Memory B cell (primary cell): ENCODE measurements around the gene ECPAS.
"Not testable (repeated sequence)": the region's sequence is repeated elsewhere in the genome, so short reads cannot be mapped to it uniquely, and the experiment has no call there.

Source experiments
- ATAC-seq: fragments of 150-1000 bp; cut with Tn5 transposase; 2 replicates; pipeline ENCODE4 v1.10.0; 2021; ENCODE audit warnings: low read depth, mild to moderate bottlenecking, moderate library complexity
- DNase-seq, 2 donors: peaks; one replicate each; pipeline ENCODE4 v3.0.0; 2022; ENCODE audit warnings: low spot score in 2 of 2
- H3K27ac Mint-ChIP-seq: one replicate; pipeline ENCODE4 v1.8.0; 2022; ENCODE audit warnings: mild to moderate bottlenecking, moderate library complexity, mixed read lengths
- H3K27me3 Mint-ChIP-seq: one replicate; pipeline ENCODE4 v1.8.0; 2022; ENCODE audit warnings: mixed read lengths
- H3K36me3 Mint-ChIP-seq: one replicate; pipeline ENCODE4 v1.8.0; 2022; ENCODE audit warnings: mild to moderate bottlenecking, mixed read lengths
- H3K4me1 Mint-ChIP-seq: one replicate; pipeline ENCODE4 v1.8.0; 2022; ENCODE audit warnings: mixed read lengths
- H3K4me3 Mint-ChIP-seq: one replicate; pipeline ENCODE4 v1.8.0; 2022; ENCODE audit warnings: mild to moderate bottlenecking, moderate library complexity, mixed read lengths
- H3K9me3 Mint-ChIP-seq: one replicate; pipeline ENCODE4 v1.8.0; 2022; ENCODE audit warnings: mixed read lengths

The ECPAS gene

DNA sequence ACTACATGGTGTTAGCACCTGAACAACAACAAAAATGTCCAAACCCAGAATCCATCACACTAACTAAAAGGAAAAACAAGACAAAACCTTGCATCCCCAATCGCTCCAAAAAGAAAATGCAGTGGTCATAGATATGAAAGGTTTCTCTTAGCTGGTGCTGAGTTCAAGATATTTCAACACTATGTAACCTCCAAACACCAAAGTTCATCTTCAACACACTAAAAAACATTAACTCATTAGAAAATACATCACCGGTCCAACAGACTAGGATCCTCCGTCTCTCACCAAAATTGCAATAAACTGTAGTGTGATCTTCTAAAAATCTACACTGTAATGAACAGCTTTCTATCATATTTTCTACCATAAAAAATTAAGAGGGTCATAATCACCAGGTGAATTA is 60.8 kb downstream of the ECPAS start:
- H3K27me3 Mint-ChIP-seq = no peaks in the 10 kb centered on the region
- H3K4me1 Mint-ChIP-seq = no peaks in the 10 kb centered on the region
- no peak overlapping the region for H3K4me3 Mint-ChIP-seq
- DNase-seq (no peak), ATAC-seq (no peak)
- no peaks in the 10 kb centered on the region for H3K9me3 Mint-ChIP-seq
- peaks cover 42% of the 10 kb centered on the region for H3K36me3 Mint-ChIP-seq
- H3K27ac Mint-ChIP-seq = no peak overlapping the region

DNA sequence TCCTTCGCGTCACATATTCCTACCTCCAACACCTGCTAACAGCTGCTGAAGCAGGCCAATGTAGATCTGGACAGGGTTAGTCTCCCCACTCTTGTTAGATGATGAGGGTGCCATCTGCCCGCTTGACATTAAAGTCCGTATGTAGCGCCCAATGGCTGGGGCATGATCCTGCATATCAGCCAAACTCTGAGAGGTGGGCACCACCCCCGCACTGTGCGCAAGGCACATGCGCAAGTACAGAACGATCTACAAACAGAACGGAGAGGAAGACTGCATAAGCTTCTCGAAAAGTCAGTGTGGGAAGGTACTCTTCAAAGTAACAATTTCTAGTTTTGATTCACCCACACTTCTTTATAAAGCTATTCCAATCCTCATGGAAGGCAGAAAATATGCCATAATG is 69.8 kb downstream of the ECPAS start:
- no peak for ATAC-seq
- Mint-ChIP-seq H3K36me3 (peaks cover 56% of the 10 kb centered on the region), H3K4me3 (no peak overlapping the region), H3K27me3 (no peaks in the 10 kb centered on the region), H3K27ac (no peak overlapping the region), H3K4me1 (no peaks in the 10 kb centered on the region), H3K9me3 (no peaks in the 10 kb centered on the region)
- no peak for DNase-seq

DNA sequence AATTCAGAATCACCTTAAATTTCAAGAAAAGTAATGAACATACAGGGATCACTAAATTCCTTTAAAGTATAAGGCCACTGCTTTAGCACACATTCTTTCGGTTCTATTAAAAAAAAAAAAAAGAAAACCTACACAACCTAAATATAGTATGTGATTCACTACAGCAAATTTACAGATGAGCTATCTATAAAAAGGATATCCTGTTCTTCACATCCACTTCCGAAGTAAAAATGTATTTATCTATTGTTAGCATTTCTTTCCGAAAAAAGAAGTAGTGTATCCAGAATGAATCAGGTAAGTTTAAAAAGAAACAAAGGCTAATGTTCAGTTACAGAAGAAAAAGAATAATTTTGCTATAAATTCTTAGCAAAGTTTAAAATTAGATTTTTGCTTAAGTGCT is 70.2 kb downstream of the ECPAS start:
- no peaks in the 10 kb centered on the region for H3K4me1 Mint-ChIP-seq
- ATAC-seq = no peak
- no peaks in the 10 kb centered on the region for H3K9me3 Mint-ChIP-seq
- no peak overlapping the region for H3K4me3 Mint-ChIP-seq
- peaks cover 56% of the 10 kb centered on the region for H3K36me3 Mint-ChIP-seq
- no peak for DNase-seq
- no peak overlapping the region for H3K27ac Mint-ChIP-seq
- H3K27me3 Mint-ChIP-seq = no peaks in the 10 kb centered on the region

DNA sequence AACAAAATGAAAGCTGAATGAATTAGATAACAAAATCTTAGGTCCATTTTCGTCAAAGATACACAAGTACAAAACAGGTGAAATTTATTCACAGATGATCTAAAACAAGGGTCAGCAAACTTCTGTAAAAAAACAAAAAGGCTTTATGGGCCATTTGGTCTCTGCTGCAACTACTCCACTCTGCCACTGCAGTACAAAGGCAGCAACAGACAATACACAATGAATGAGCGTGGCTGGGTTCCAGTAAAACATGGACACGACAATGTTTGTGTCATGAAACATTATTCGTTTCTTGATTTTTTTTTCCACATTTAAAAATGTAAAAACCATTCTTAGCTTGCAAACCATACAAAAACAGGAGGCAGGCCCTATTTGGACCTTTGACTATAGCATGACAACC is 71.9 kb downstream of the ECPAS start:
- no peak for DNase-seq
- Mint-ChIP-seq H3K27me3 (no peaks in the 10 kb centered on the region), H3K27ac (no peak overlapping the region), H3K4me1 (no peaks in the 10 kb centered on the region), H3K36me3 (peaks cover 66% of the 10 kb centered on the region), H3K9me3 (peaks cover 3% of the 10 kb centered on the region), H3K4me3 (no peak overlapping the region)
- ATAC-seq = no peak

DNA sequence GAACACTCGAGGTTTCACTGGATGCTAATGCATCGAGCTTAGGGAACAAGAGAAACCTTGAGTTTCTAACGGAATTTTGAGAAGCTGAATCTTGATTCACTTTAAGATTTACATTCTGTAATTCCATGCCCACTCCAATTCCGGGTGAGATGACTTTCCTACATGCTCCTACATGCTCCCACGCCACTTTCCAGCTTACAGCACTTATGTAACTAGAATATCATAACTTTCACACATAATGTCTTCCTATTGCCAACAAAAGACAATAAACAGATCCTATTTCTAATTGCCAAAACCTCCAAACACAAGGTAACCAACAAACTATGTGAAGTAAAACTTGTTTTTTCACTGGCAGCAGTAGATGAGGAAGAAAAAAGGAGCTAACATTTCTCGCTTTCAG is 72.9 kb downstream of the ECPAS start:
- DNase-seq (no peak), ATAC-seq (no peak)
- Mint-ChIP-seq H3K27ac (no peak overlapping the region), H3K36me3 (peaks cover 62% of the 10 kb centered on the region), H3K9me3 (peaks cover 3% of the 10 kb centered on the region), H3K27me3 (no peaks in the 10 kb centered on the region), H3K4me3 (no peak overlapping the region), H3K4me1 (no peaks in the 10 kb centered on the region)

DNA sequence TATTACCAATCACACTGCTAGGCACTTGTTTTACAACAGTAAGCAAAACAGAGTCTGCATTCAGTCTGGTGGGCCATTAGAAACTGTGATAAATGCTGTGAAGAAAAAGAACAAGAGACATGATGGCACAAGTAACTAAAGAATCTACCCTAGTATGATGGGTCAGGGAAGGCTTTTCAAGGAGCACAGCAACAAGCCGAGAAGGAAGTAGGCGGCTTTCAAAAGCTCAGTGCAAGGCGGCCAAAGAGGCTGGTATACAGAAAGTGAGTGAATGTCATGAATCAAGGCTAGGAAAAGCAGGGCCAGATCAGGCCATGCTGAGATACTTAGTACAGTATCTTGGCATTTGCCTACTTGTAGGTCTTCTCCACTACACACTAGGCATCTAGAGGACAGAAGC is 76.4 kb downstream of the ECPAS start:
- Mint-ChIP-seq H3K4me1 (no peaks in the 10 kb centered on the region), H3K36me3 (peaks cover 67% of the 10 kb centered on the region)

DNA sequence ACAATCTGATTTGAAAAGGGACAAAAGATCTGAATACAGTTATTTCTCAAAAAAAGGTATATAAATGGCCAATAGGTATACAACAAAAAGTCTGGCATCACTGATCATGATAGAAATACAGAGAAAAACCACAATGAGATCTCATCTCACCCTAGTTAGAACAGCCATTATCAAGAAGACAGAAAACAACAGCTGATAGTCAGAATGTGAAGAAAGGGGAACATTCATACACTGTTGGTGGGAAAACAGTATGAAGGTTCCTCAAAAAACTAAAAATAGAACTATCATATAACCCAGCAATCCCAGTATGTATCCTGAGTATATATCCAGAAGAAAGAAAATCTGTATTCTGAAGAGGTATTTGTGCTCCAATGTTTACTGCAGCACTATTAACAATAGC is 78.5 kb downstream of the ECPAS start:
- Mint-ChIP-seq H3K27ac (no peak overlapping the region), H3K36me3 (peaks cover 75% of the 10 kb centered on the region), H3K4me1 (no peaks in the 10 kb centered on the region), H3K27me3 (no peaks in the 10 kb centered on the region), H3K4me3 (no peak overlapping the region), H3K9me3 (peaks cover 13% of the 10 kb centered on the region)
- ATAC-seq = no peak
- no peak for DNase-seq

More for the DNA sequence above, 76.4 kb downstream of the ECPAS start:
- Mint-ChIP-seq H3K27ac (no peak overlapping the region), H3K9me3 (peaks cover 6% of the 10 kb centered on the region), H3K27me3 (no peaks in the 10 kb centered on the region), H3K4me3 (no peak overlapping the region)
- no peak for ATAC-seq
- no peak for DNase-seq

DNA sequence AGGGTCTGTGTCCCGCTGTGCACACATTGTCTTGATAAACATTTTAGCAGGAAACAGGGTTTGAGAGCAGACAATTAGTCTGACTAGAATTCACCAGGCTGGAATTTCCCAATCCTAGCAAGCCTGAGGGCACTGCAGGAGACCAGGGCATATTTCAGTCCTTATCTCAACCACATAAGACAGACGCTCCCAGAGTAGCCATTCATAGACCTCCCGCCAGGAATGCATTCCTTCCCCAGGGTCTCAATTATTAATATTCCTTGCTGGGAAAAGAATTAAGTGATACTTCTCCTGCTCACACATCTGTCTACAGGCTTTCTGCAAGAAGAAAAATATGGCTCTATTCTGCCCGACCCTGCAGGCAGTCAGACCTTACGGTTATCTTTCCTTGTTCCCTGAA is 82.7 kb downstream of the ECPAS start:
- Mint-ChIP-seq H3K9me3 (peaks cover 15% of the 10 kb centered on the region), H3K36me3 (peaks cover 78% of the 10 kb centered on the region)
- H3K27ac Mint-ChIP-seq, DNase-seq, H3K4me1 Mint-ChIP-seq, H3K27me3 Mint-ChIP-seq, H3K4me3 Mint-ChIP-seq, ATAC-seq: not testable (repeated sequence)

DNA sequence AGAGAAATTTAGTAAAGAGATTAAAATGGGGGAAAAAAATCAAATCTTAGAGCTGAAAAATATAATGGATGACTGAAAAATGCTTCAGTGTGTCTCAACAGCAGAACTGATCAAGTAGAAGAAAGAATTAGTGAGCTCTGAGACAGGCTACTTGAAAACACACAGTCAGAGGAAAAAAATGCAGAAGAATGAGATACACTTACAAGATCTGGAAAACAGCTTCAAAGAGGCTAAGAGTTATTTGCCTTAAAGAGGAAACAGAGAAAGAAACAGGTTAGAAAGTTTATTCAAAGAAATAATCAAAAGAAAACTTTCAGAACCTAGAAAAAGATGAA is 83.7 kb downstream of the ECPAS start:
- Mint-ChIP-seq H3K9me3 (peaks cover 13% of the 10 kb centered on the region), H3K36me3 (peaks cover 74% of the 10 kb centered on the region), H3K4me3 (no peak overlapping the region), H3K27ac (no peak overlapping the region), H3K4me1 (no peaks in the 10 kb centered on the region), H3K27me3 (no peaks in the 10 kb centered on the region)
- no peak for ATAC-seq
- no peak for DNase-seq

DNA sequence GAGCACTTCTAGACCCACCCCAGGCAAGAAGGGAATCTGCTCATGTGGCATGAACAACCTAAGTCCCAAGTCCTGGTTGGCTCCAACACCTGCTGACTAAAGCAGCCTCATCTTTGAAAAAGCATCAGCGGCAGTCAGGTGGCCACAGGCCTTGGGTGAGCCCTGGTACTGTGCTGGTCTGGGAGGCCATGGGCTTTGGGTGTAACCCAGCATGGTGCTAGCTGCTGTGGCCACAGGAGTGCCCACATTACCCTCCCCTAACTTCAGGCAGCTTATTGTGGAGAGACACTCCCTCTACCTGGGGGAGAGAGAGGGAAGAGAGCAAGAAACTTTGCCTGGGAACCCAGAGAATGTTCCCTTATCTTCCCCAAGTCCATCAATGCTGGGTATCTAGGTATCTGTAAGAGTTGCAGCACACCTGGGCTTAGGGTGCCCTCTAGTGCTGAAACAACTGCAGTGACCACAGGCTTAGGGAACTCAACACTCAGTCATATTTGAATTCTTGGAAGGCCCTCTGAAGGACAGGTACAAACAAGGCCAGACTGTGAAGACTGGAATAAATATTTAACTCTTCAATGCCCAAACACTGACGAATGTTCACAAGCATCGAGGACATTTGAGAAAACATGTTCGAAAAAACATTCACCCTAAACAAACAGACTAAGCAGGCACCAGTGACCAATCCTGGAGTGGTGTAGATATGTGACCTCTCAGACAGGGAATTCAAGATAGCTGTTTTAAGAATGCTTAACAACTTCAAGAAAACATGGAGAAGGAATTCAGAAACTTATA is 84.2 kb downstream of the ECPAS start:
- H3K27me3 Mint-ChIP-seq = no peaks in the 10 kb centered on the region
- no peak overlapping the region for H3K4me3 Mint-ChIP-seq
- no peak for ATAC-seq
- H3K9me3 Mint-ChIP-seq = peaks cover 13% of the 10 kb centered on the region
- H3K27ac Mint-ChIP-seq = no peak overlapping the region
- no peaks in the 10 kb centered on the region for H3K4me1 Mint-ChIP-seq
- peaks cover 74% of the 10 kb centered on the region for H3K36me3 Mint-ChIP-seq
- no peak for DNase-seq

DNA sequence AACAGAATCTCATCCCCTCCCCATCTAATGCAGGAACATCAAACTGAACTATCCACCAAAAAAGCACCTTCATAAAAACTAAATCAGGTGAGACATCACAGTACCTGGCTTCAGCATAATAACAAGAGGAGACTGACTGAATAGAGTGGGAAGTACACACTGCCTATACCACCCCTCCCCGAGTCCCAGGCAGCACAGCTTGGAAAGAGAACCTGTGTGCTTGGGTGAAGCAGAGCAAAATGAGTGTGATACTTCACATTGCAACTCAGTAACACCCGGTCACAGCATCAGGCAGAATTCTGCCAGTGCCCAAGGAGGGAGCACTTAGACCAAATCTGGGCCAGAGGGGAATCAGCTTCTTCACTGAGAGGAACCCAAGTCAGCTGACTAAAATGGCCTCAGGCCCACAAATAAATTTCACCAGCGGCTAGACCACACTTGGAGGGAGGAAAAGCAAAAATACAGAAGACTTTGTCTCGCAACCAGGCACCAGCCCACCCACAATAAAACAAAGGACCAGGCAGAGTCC is 84.9 kb downstream of the ECPAS start:
- H3K27me3 Mint-ChIP-seq = no peaks in the 10 kb centered on the region
- H3K27ac Mint-ChIP-seq = no peak overlapping the region
- peaks cover 74% of the 10 kb centered on the region for H3K36me3 Mint-ChIP-seq
- ATAC-seq = no peak
- no peak overlapping the region for H3K4me3 Mint-ChIP-seq
- DNase-seq = no peak
- no peaks in the 10 kb centered on the region for H3K4me1 Mint-ChIP-seq
- peaks cover 11% of the 10 kb centered on the region for H3K9me3 Mint-ChIP-seq

DNA sequence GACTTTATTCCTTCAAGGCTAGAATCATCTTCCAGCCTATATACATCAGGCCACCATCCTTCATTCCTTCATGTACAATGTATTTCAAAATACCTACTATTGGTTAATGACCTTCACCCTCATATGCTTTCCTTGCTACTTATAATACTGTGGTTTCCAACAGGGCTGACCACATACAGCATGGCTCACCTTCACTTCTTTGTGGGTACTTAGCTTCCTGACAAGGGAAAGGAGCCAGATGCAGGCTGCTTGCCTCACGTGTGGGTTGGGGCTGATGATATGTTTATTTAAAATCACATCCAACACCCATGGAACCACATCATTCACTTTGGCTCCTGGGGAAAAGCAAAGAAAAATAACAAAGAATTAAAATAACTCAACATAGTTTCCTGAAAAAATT is 90.2 kb downstream of the ECPAS start:
- no peaks in the 10 kb centered on the region for H3K9me3 Mint-ChIP-seq
- no peak overlapping the region for H3K27ac Mint-ChIP-seq
- peaks cover 63% of the 10 kb centered on the region for H3K36me3 Mint-ChIP-seq
- H3K4me1 Mint-ChIP-seq = no peaks in the 10 kb centered on the region
- ATAC-seq (no peak), DNase-seq (no peak)
- no peak overlapping the region for H3K4me3 Mint-ChIP-seq
- no peaks in the 10 kb centered on the region for H3K27me3 Mint-ChIP-seq

DNA sequence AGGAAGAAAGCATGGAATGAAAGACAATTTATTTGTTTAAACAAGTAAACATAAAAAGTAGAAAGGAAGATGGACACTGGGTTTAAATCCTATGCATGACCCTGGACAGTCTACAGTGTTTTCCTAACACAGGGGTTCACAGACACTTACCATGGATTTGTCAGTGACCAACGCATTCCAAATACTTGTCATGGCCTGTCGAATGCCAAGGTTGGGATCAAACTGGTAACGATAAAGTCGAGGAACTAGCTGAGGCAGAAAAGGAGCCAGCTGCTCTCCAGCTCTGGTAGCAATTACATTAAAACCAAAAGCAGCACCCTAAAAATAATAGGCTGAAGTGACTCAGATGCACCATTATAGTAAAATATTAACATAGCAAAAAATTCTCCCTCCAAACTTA is 94.8 kb downstream of the ECPAS start:
- no peaks in the 10 kb centered on the region for H3K27me3 Mint-ChIP-seq
- ATAC-seq = no peak

DNA sequence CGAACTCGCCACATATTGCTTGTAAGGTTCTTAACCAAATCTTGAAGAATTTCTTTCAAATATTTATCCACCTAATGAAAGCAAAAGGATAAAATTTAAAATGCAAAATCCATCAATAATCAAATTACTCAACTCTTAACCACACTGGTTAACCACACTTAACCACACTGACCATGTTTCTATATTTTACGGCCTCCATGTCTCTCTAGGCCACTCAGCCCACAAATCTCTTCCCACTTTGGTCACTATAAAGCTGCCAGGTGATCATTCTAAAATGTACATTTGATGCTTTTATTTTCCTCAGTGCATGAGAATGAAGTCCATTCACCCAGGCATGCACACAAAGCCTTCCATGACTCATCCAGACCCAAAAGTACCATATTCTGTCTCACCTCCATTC is 97.8 kb downstream of the ECPAS start:
- H3K4me3 Mint-ChIP-seq = no peak overlapping the region
- no peaks in the 10 kb centered on the region for H3K27me3 Mint-ChIP-seq
- DNase-seq = no peak
- H3K4me1 Mint-ChIP-seq = no peaks in the 10 kb centered on the region
- no peak overlapping the region for H3K27ac Mint-ChIP-seq
- H3K36me3 Mint-ChIP-seq = peaks cover 35% of the 10 kb centered on the region
- no peak for ATAC-seq
- no peaks in the 10 kb centered on the region for H3K9me3 Mint-ChIP-seq

More for the DNA sequence above, 94.8 kb downstream of the ECPAS start:
- H3K27ac Mint-ChIP-seq = no peak overlapping the region
- H3K36me3 Mint-ChIP-seq = peaks cover 44% of the 10 kb centered on the region
- H3K4me1 Mint-ChIP-seq = no peaks in the 10 kb centered on the region
- no peak for DNase-seq
- no peak overlapping the region for H3K4me3 Mint-ChIP-seq
- H3K9me3 Mint-ChIP-seq = no peaks in the 10 kb centered on the region

DNA sequence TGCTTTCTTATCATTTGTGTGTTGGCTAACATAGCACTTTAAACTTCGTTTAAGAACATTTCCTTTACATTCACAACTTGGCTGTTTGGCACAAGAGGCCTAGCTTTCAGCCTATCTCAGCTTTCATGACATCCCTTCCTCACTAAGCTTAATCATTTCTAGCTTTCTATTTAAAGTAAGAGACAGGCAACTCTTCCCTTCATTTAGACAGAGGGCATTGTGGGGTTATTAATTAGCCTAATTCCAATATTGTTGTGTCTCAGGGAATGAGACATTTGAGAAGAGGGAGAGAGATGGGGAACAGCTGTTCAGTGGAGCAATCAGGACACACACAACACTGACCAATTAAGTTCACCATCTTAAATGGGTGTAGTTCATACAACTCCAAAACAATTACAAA is 103.2 kb downstream of the ECPAS start:
- DNase-seq (no peak), ATAC-seq (no peak)
- H3K27ac Mint-ChIP-seq = no peak overlapping the region
- no peaks in the 10 kb centered on the region for H3K9me3 Mint-ChIP-seq
- H3K27me3 Mint-ChIP-seq = no peaks in the 10 kb centered on the region
- no peaks in the 10 kb centered on the region for H3K4me1 Mint-ChIP-seq
- H3K4me3 Mint-ChIP-seq = no peak overlapping the region
- peaks cover 39% of the 10 kb centered on the region for H3K36me3 Mint-ChIP-seq
